ENCODE measurements around the gene RPL10. TPM values are rescaled to one million over a fixed set of nuclear protein-coding genes. Genes with fewer than 3 reads are reported as not detected.

Gene RPL10
- total and polyA plus RNA-seq, 2 donors (not counting 3 experiments of a cell fraction or from before 2014, with no cell fraction given) = 2,493 to 7,586 TPM

GRCh38 chrX:154349359-154349935 is 48.7 kb upstream of the RPL10 start:
- H3K4me1 ChIP-seq (ENCODE audit: control insufficient read depth, extremely low read depth, insufficient read depth, low read length) = no peaks in the 10 kb centered on the region
- no peak overlapping the region for H2AFZ ChIP-seq (ENCODE audit: low read depth, low read length)
- H3K27ac ChIP-seq (ENCODE audit: insufficient read depth, low read depth, low read length) = no peak overlapping the region
- no peak overlapping the region for H3K4me3 ChIP-seq (replicated peaks in 1 of 3; ENCODE audit: insufficient read depth in 1 of 3, low read depth in 1 of 3, low read length in 3 of 3)
- no peaks in the 10 kb centered on the region for H3K79me2 ChIP-seq (ENCODE audit: control insufficient read depth, insufficient read depth, low read length)
- FAIRE-seq = no peak
- dilution Hi-C loops (cut with MboI; ENCODE audit: extremely low pct_ligation_motif_present, low sequenced_read_pairs) = no loop called here
- H3K9me1 ChIP-seq (replicated peaks; ENCODE audit: control insufficient read depth, extremely low read depth, insufficient read depth, low read length) = no peaks in the 10 kb centered on the region
- H3K27me3 ChIP-seq (ENCODE audit: control insufficient read depth in 2 of 2, insufficient read depth in 2 of 2, low read length in 2 of 2) = no peaks in the 10 kb centered on the region
- H3K4me2 ChIP-seq (ENCODE audit: insufficient read depth, low read length) = no peak overlapping the region
- no peak for DNase-seq (ENCODE audit: low read depth, low spot score)
- intact Hi-C loops (cut with micrococcal nuclease) = no loop called here
- no peaks in the 10 kb centered on the region for H3K9me3 ChIP-seq (replicated peaks; ENCODE audit: control insufficient read depth, insufficient read depth, low read length)
- ChIA-PET POLR2A (no interaction called here), CTCF (no interaction called here)
- H4K20me1 ChIP-seq (replicated peaks; ENCODE audit: control insufficient read depth, extremely low read depth, insufficient read depth, low read length) = no peaks in the 10 kb centered on the region
- TF ChIP-seq FOS (IDR thresholded peaks at IDR 0.05; ENCODE audit: borderline replicate concordance, insufficient read depth, low read length) (no peak), GATA2 (IDR thresholded peaks at IDR 0.05; ENCODE audit: insufficient read depth, insufficient read length, low read depth, low read length) (no peak), CTCF (IDR thresholded peaks at IDR 0.05; ENCODE audit: extremely low read depth in 1 of 2, insufficient read depth in 1 of 2, low read depth in 1 of 2, low read length in 2 of 2) (no peak), POLR2A (IDR thresholded peaks at IDR 0.05; ENCODE audit: low read depth, low read length) (no peak)
- TF ChIP-seq, protein P1, sequence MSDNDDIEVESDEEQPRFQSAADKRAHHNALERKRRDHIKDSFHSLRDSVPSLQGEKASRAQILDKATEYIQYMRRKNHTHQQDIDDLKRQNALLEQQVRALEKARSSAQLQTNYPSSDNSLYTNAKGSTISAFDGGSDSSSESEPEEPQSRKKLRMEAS (IDR thresholded peaks at IDR 0.05; ENCODE audit: insufficient read depth, insufficient read length) = no peak
- peaks cover 5 to 58% of the 10 kb centered on the region in 2 experiments for H3K36me3 ChIP-seq (ENCODE audit: control insufficient read depth in 2 of 2, extremely low read depth in 1 of 2, insufficient read depth in 2 of 2, low read length in 2 of 2)
- no peak overlapping the region for H3K9ac ChIP-seq (replicated peaks; ENCODE audit: extremely low read depth, insufficient read depth, low read length)
- no TSS peak for BruUV-seq (replicated peaks)

- no peak for TF ChIP-seq FOS (IDR thresholded peaks at IDR 0.05; ENCODE audit: borderline replicate concordance, insufficient read depth, low read length)
- no peak for TF ChIP-seq POLR2A (IDR thresholded peaks at IDR 0.05; ENCODE audit: low read depth, low read length)
- no peak for TF ChIP-seq EZH2 (IDR thresholded peaks at IDR 0.05; ENCODE audit: borderline replicate concordance, low read depth, low read length, severe bottlenecking)
- TF ChIP-seq CTCF (IDR thresholded peaks at IDR 0.05; ENCODE audit: extremely low read depth in 1 of 2, insufficient read depth in 1 of 2, low read depth in 1 of 2, low read length in 2 of 2) = no peak
- TF ChIP-seq GATA2 (IDR thresholded peaks at IDR 0.05; ENCODE audit: insufficient read depth, insufficient read length, low read depth, low read length) = no peak
- TF ChIP-seq MYC (IDR thresholded peaks at IDR 0.05; ENCODE audit: low read depth, low read length) = no peak
- no peak for TF ChIP-seq POLR2AphosphoS5 (IDR thresholded peaks at IDR 0.05; ENCODE audit: insufficient read depth, low read depth, low read length)
- TF ChIP-seq JUN (IDR thresholded peaks at IDR 0.05; ENCODE audit: borderline replicate concordance, insufficient read depth, insufficient read length, low read depth) = no peak
- TF ChIP-seq, protein P1 (IDR thresholded peaks at IDR 0.05; ENCODE audit: insufficient read depth, insufficient read length) = no peak
Measured at GRCh38 chrX:154349979-154350378, 48.2 kb upstream of the RPL10 start.

More at GRCh38 chrX:154349979-154350378, 48.2 kb upstream of the RPL10 start:
- dilution Hi-C loops (cut with MboI; ENCODE audit: extremely low pct_ligation_motif_present, low sequenced_read_pairs) (no loop called here), intact Hi-C loops (cut with micrococcal nuclease) (no loop called here)
- Histone ChIP-seq H3K9ac (replicated peaks; ENCODE audit: extremely low read depth, insufficient read depth, low read length) (no peak overlapping the region), H3K27me3 (ENCODE audit: control insufficient read depth in 2 of 2, insufficient read depth in 2 of 2, low read length in 2 of 2) (no peaks in the 10 kb centered on the region), H4K20me1 (replicated peaks; ENCODE audit: control insufficient read depth, extremely low read depth, insufficient read depth, low read length) (no peaks in the 10 kb centered on the region), H3K79me2 (ENCODE audit: control insufficient read depth, insufficient read depth, low read length) (no peaks in the 10 kb centered on the region), H3K36me3 (ENCODE audit: control insufficient read depth in 2 of 2, extremely low read depth in 1 of 2, insufficient read depth in 2 of 2, low read length in 2 of 2) (peaks cover 5 to 62% of the 10 kb centered on the region in 2 experiments), H2AFZ (ENCODE audit: low read depth, low read length) (no peak overlapping the region), H3K4me3 (replicated peaks in 1 of 3; ENCODE audit: insufficient read depth in 1 of 3, low read depth in 1 of 3, low read length in 3 of 3) (no peak overlapping the region), H3K9me3 (replicated peaks; ENCODE audit: control insufficient read depth, insufficient read depth, low read length) (no peaks in the 10 kb centered on the region), H3K27ac (ENCODE audit: insufficient read depth, low read depth, low read length) (no peak overlapping the region), H3K4me2 (ENCODE audit: insufficient read depth, low read length) (no peak overlapping the region), H3K9me1 (replicated peaks; ENCODE audit: control insufficient read depth, extremely low read depth, insufficient read depth, low read length) (no peaks in the 10 kb centered on the region), H3K4me1 (ENCODE audit: control insufficient read depth, extremely low read depth, insufficient read depth, low read length) (no peaks in the 10 kb centered on the region)
- CTCF ChIA-PET = no interaction called here
- DNase-seq (ENCODE audit: low read depth, low spot score) (no peak), FAIRE-seq (no peak)
- POLR2A ChIA-PET = no interaction called here
- BruUV-seq (replicated peaks) = no TSS peak

All from endothelial cell of umbilical vein (primary cell).